ENCODE results near the gene KRT4.

- TF ChIP-seq CTCF (IDR thresholded peaks at IDR 0.05) (no peak), POLR2AphosphoS5 (IDR thresholded peaks at IDR 0.05) (no peak), POLR2A (IDR thresholded peaks at IDR 0.05) (no peak)
These were observed 23.5 kb upstream of the KRT4 start for GRCh38 chr12:52837413-52837741.

All from gastroesophageal sphincter (tissue), 3 donors.